ENCODE results near the gene DIPK1B.
A peak's percentile ranks its signal among the peaks of the same experiment; 100 is the strongest.

DIPK1B gene

DNA sequence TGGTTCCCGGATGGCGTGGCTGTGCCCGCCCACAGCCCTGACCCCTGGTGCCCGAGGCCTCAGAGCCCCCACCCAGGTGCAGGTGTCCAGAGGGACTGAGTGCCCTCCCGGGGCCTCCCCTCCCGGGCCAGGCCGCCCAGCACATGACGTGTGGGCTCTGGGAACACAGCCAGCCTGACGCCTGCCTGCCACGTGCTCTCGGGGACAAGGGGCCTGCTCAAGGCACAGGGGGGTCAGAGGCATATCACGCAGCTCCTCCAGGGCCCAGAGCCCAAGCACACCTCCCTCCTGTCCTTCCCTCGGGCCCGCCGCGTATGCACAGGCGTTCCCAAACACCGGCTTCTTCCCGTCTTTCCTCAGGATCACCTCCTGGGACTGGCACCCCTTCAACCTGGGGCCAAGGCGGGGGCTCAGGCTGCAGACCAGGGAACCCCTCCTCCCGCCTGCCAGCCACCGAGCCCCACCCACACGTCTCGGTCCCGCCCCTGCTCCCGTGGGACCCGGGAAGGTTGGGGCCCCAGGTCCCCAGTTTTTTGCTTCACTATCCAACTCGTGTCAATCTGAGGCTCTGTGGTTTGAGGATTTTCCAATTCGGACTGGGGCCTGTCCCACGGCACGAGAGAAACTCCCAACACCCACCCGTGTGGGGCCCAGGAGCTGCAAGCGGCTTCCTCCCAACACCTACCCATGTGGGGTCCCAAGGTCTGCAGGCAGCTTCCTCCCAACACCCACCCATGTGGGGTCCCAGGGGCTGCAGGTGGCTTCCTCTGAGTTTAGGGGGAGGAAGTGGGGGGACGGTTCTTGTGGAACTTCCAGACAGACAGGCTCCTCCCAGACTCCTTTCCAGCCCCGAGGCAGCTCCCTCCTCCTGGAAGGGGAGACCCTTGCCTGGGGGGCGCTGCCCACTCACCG, 28.9 kb downstream of the DIPK1B start:
- DNase-seq, result peak; percentile 28 to 67

DNA sequence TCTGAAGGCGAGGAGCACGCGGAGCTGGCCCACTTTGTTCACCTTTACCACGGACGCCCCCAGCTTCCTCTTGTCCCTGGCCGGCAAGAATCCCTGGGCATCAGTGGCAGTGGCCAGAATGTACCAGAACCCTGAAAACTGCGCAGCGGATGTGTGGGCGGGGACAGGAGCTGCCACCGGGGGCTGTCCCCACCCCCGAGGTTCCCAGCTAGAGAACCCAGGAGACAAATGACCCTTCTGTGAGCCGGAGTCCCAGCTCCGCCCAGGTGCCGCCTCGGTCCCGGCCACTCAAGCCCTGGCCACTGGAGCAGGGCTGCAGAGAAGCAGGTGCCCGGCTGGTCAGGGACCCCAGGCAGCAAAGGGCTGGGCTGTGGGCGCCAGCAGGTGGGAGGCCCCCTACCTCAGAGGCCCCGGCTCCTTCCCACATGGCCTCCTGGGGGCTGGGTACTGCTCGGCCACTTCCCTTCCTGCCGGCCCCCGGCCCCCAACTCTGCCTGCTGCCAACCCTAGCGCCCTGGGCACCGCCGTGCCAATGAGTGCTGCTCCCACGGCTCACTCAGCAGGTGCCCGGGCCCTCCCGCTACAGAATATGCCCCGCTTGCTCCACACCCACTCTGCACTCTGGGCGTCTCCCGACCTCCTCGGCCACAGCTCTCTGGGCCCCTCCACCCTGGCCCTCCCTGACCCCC, 29.7 kb downstream of the DIPK1B start:
- peak; percentile 70 to 89 for DNase-seq

DNA sequence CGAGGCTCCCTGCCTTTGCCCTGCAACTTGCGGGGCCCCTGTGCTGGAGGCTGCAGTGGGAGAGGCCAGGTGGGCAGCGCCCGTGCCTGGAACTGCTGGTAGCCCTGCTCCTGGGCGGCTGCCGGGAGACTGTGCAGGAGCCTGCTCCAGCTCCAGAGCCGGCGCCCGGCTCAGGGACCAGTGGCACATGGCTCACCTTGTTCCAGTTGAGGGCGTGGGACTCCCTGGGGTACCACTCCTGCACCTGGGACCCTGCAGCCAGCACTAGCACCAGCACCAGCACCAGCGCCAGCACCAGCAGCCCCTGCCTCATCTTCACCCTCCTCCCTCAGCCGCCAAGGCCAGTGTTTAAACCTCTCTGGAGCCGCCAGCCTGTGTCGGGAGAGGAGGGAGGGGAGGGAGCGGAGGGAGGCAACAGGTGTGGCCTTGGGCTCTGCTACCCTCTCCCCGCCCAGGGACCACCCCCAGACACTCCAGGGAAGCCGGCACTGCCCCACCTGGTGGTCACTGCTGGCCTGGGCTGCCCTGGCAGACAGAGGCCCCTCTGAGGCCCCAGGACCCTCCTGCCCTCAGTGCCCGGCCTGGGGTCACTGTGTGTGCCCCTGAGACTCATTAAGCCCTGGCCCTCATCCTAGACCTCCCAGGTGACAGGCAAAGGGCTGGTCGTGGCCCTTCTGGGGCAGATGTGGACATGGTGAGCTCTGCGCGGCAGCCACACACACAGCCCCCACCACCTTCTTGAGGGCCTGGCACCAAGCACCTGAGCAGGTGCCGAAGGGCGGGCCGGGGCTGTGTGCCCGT, 30.4 kb downstream of the DIPK1B start, which contains the start of gene LCN10:
TSS of gene LCN10 (minus strand) at position 350 of the 801 bp plus-strand sequence. CDS start at position 313, 37 bp downstream.
- no peak for DNase-seq

DNA sequence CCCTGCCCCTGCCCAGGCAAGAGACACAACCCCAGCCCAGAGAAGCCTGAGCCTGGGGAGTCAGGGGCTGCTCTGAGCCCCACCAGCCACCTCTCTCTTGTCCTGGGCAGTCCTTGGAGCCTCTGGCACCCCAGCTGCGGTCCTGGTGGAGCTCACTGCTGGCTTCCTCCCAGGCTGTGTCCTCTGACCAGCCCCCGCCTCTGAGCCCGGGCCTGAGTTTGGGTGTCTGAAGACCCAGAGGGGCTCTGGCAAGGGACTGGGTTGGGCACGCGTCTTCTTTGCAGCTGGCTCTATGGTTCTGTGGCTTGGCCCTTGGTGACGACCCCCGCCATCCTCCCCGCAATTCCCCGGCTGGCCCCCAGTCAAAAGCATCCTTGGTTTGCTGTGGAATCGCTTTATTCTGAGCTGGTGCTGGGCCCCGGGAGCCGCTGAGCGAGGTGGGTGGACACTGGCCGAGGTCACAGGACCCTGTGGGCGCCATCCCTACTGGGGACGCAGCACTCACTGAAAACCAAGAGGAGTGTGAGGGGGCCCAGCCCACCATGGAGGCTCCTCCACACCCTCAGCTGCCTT, 31.4 kb downstream of the DIPK1B start:
- DNase-seq, result no peak

DNA sequence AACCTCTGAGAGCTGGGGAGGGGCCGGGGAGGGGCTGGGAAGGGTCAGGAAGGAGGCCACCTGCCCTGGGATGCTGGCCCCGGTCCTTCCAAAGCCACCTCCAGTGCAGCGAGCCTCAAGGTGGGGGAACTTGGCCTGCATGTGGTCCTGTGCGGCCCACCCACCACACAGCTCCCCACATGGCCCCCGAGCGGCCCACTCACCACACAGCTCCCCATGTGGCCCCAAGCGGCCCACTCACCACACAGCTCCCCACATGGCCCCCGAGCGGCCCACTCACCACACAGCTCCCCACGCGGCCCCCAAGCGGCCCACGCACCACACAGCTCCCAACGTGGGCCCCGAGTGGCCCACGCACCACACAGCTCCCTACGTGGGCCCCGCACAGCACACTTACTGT, 32.4 kb downstream of the DIPK1B start:
- DNase-seq, result no peak

DNA sequence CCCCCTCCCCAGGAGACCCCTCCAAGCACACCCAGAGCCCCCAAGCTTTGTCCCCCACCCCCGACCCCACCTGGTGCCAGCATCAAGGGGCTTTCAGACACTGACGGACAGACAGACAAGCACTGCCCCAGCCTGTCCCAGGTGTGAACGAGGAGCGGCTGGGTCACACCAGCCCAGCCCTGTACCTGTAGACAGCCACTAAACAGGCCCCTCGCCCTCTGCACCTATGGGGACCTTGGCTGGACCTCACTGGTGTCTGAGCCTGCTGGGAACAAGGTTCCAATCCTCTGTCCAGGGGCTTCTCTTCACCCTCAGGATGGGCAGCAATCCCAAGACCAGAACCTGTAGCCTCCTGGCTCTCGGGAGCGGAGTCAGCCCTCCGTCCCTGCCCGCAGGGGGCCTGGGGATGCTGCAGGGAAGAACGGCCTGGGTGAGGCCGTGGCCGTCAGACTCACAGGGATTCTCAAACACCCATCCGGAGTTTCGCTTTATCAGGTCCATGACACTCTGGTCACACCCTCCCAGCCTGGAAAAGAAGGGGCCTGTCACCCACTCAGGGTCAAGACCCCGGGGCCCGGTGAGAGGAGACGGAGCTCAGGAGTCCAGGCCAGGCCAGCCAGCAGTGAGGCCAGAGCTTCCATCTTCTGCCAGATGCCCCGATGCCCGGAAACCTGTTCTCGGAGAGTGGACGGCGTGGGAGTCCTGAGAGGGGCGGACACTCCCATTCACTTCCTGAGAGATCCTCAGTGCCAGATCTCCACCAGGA, 33.2 kb downstream of the DIPK1B start:
- DNase-seq, result no peak

DNA sequence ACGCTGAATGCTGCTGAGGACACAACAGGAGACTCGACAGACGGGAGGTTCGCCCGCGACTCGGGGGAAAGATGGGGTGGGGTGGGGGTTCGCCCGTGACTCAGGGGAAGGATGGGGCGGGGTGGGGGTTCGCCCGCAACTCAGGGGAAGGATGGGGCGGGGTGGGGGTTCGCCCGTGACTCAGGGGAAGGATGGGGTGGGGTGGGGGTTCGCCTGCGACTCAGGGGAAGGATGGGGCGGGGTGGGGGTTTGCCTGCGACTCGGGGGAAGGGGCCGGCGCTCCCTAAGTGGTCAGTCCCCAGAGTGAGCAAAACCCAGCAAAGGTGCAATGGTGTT, 33.8 kb downstream of the DIPK1B start:
- no peak for DNase-seq

DNA sequence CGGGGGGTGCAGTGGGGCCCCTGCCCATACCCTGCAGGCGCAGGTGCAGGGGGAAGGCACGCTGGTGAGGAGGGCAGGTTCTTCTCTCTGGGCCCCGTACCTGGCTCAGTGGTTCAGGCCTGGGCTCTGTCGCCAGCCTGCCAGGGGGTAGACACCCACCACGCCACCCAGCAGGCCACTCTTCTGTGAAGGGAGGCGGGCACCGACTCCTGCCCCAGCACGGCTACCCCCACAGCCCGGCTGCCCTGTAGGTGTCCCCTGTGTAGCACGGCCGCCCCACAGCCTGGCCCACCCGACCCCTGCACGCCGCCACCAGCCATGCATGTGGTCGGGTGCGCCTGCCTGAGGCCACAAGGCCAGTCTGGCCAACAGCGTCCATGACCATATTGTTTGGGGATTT, 34.2 kb downstream of the DIPK1B start:
- no peak for DNase-seq

DNA sequence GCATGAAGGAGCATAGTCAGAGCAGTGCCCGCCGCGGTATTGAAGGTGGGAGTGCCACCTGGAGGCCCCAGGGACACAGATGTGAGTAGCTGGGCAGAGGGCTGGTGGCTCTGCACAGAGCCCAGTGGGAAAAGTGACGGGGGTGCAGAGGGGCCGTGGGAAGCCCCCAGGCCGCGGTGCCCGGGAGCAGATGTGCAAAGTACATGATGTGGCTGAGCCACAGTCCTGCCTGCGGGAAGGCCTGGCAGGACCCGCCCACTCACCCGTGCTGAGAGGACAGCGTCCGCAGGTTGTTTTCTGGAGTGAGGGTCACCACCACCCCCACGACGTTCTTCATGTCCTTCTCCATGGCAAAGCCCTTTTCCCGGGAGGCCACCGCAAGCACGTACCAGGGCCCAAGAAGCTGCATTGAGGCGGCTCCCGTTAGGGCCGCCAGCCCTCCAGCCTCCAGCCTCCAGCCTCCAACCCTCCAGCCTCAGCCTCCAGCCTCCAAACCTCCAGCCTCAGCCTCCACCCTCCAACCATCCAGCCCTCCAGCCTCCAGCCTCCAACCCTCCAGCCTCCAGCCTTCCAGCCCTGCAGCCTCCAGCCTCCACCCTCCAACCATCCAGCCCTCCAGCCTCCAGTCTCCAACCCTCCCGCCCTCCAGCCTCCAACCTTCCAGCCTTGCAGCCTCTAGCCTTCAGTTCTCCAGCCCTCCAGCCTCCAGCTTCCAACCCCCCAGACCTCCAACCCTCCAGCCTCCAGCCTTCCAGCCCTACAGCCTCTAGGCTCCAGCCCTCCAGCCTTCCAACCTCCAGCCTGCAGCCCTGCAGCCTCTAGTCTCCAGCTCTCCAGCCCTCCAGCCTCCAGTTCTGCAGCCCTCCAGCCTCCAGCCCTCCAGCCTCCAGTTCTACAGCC, 35.0 kb downstream of the DIPK1B start:
- no peak for DNase-seq

DNA sequence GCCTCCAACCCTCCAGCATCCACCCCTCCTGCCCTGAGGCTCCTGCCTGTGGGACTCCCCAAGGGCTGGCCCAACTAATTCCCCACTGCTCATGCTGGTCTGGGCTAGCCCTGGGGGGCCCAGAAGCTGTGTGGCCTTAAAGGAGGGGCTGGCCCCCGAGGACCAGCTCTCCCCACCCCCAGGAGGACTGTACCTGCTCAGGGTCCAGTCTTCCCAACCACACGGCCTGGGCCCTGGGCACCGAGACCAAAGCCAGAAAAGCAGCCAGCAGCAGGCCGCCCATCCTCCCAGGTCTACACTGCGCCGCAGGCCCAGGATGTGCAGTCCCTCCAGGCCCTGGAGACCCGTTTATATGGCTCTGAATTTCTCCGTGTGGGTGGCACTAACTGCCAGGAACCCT, 35.8 kb downstream of the DIPK1B start, which contains the start of gene LCN6:
TSS of gene LCN6 (minus strand) at position 325 of the 400 bp plus-strand sequence. CDS start at position 283, 42 bp downstream.
- no peak for DNase-seq

DNA sequence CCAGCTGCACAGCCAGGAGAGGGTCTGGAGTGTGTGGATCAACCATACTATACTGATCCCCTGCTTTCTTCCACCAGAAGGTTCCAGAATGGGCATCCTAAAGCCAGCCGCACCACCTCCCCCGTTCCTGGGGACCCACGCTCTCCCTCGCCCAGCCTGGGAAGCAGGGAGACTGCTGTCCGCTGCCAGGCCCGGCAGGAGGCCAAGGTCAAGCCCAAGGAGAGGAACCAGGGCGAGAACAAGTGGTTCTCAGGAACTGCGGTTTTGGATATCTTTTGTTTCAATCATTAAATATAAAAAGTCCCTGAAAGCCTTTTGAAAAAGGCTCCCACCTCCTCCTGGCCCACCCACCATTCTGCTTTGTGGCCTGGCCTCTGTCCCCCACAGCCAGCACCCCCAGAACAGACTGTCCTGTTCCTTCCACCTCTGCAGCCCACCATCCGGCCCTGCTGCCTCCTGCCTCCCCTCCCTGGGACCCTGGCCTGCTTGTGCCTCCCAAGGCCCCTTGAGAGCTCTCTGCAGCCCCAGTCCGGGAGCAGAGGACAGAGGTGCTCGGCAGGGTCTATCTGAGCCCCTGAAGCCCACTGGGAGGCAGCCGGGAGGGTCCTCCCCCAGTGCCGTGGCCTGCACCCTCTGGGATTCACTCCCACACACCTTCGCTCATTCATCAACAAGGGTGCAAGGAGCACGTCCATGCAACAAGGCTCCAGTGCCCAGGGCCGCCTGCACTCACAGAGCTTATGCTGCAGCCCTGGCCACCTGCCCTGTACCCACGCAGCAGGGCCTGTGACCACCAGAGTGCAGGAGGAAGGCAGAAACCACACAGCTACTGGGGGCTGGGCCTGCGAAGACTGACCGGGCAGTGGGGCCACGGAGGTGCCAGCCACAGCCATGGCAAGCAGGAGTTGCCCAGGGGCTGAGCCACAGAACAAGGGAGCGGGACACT, 36.6 kb downstream of the DIPK1B start:
- no peak for DNase-seq

DNA sequence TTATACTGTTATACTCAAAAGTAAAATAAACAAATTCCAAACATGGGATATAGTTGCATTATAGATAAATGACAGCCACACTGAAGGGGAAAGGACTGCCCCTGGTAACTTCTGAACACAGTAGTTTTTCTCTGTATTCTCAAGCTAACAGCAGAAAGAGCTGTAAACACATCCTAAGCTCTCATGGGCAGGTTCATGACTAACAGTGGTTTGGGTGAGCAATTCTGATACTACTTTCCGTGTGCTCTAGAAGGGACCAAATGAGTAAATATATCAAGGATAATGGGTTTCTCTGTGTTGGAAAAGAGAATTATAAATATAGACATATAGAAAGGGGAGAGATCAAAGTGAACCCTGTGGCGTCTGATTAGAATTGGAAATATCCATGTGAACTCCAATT, 38.2 kb downstream of the DIPK1B start:
- DNase-seq, result no peak

DNA sequence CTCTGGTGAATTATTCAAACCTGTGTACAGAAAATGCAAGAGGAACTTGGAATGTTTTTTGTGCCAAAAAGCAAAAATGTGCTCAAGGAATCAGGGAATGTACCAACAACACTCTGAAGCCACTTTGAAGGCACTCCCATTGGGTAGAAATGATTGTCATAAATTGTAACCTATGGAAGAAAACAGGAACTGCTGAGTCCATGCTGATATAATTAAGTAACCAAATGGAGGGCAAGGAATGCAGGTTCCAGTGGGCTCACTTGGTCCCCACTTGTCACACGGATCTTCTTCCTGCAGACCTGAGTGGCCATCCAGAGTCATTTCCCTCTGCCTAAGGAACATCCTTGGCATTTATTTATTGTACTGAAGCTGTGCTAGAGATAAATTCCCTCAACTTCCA, 38.9 kb downstream of the DIPK1B start:
- no peak for DNase-seq

DNA sequence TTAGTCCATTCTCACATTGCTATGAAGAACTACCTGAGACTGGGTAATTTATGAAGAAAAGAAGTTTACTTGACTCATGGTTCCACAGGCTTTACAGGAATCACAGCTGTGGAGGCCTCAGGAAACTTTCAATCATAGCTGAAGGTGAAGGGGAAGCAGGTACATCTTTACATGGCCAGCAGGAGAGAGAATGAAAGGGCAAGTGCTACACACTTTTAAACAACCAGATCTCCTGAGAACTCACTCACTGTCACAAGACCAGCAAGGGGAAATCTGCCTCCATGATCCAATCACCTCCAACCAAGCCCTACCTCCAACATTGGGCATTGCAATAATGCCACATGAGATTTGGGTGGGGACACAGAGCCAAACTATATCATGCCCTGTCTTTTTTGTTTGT, 39.4 kb downstream of the DIPK1B start:
- no peak for DNase-seq

DNA sequence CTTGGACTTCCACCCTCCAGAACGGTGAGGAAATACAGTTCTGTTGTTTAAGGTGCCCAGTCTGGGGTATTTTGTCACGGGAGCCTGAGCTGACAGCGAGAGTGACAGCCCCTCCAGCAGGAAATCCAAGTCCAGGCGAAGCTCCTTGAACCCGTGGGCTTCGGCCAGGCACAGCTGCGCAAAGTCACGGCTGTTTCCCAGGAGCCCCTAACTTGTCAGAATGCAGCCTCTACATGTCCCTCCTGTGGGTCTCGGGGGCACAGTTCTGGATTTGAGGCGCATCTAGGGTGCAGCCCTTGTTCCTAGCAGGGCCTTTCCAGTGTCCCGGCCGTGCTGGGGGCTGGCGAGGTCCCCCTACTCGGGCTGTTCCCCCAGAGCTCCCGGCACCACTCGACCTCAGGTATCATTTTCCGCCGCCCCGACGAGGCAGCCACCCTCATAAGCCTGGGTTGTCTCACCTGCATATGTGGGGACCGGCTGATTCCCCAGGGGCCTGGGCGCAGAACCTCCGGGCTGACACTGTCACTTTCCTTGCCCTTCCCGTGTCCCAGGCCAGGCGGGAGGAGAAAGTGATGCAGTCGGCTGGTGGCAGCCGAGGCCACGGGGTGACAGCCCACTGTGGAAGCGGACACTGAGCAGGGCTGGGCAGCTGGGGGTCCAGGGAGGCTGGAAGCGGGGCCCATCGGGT, 41.1 kb downstream of the DIPK1B start:
- DNase-seq, result no peak

DNA sequence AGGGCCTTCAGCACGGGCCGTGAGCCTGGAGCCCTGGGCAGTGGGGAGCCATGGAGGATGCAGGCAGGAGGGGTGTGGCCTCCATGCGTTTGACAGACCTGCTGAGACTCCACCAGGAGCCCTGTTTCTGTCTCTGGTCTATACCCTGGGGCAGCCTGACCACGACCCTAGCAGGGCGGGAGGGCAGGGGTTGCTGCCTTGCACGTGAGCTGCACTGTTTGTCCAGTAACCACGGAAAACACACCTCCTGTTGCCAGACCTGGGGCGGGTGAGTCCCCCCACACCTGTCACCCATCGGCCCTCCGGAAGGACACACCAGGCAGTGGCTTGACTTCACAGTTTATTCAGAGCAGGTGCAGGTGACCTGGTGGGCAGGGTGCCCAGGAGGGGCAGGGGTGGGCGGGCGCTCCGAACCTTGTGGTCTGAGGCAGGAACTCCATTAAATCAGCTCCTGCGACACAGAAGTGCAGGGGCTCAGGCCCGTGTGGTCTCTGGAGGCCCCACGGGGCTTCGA, 41.7 kb downstream of the DIPK1B start:
- no peak for DNase-seq

DNA sequence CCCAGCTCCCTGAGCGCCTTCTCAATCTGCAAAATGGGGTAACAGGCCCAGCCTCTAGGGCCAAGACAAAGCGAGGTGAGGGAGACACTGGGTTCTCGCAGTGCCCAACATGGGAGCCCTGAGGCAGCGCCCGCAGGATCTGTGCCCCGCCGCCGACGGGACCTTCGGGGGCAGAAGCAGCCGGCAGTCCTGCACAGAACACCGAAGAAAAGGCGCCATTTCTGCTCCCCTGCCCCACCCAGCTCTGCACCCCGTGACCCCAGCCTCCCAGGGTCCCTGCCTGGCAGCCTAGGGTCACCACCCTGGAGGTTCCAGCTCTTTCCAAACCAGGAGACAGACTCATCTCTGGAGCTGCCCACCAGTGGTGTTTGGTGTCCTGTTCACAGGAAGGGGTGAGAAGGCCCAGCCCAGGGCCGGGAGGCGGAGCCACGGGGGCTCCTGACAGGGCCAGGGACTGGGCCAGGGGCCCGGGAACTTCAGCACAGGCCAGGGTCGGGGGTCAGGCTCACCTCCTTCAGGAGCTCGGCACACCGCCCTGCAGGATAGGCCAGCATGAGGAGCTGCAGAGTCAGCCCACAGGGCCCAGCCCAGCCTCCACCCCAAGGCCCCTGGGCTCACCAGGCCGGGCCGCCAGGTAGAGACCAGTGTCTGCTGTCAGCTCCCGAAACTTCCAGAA, 42.4 kb downstream of the DIPK1B start:
- no peak for DNase-seq

Data from inflammatory macrophage treated with lipopolysaccharide for 1 hour (primary cell).